Lung microvascular endothelial cell (primary cell): ENCODE measurements around the gene CRYBG1. TPM values are rescaled to one million over a fixed set of nuclear protein-coding genes. Genes with fewer than 3 reads are reported as not detected.
A peak's percentile ranks its signal among the peaks of the same experiment; 100 is the strongest.
"Not testable (repeated sequence)": the region's sequence is repeated elsewhere in the genome, so short reads cannot be mapped to it uniquely, and the experiment has no call there.

Experiments used
- DNase-seq, 2 donors: peaks; one replicate each; pipeline versions ENCODE4 v3.0.0 to v3.0.0-alpha.2; 2010; ENCODE audit warnings: low read depth in 2 of 2
- total RNA-seq: library from RNA; depleted of rRNA; stranded (reverse); fragments of >200 nt; gene quantifications from 2 replicates; pipeline ENCODE4 v1.2.1, GENCODE V29; 2014

The CRYBG1 gene
- total RNA-seq, 1 donor from 2014 or later = 5.0 TPM

DNA sequence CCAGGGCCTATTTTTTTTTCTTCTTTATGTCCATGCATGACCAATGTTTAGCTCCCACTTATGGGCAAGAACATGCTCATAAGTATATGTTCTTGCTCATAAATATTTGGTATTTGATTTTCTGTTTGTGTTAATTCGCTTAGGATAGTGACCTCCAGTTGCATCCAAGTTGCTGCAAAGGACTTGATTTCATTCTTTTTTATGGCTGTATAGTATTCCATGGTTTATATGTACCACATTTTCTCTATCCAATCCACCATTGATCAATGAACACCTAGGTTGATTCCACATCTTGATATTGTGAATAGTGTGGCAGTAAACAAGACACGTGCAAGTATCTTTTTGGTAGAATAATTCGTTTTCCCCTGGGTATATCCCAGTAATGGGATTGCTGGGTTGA is 190.6 kb downstream of the CRYBG1 start:
- DNase-seq = no peak

DNA sequence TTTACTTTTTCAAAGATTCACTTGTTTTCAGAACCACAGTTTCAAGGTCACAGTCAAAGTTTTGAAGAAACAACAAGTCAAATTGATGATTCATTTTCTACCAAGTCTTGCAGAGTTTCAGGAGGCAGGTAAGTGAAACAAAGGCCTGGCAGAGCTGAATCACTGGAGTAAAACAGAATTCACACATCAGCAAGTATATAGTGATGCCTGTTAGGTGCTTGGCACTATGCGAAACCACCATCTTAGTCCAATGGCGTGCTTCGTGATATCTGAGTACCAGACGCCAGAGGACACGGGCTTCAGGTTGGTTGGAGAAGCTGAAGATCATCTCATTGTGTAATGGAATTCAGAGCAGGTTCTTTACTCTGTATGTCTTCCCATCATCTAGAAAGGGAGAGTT is 192.9 kb downstream of the CRYBG1 start:
- DNase-seq = no peak

DNA sequence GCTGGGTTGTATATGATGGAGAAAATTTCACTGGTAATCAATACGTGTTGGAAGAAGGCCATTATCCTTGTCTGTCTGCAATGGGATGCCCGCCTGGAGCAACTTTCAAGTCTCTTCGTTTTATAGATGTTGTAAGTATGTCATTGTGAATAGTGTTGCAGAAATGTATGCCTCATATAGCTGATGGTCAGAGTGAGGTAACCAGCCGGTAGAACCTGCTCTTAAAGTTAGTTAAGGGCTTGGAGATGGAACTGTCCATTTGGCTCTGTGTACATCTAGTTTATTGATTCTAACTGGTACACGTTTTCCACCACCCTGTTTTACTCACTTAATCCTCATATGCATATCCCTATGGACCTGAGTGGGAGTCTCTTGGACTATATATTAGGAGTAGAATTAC is 195.2 kb downstream of the CRYBG1 start:
- no peak for DNase-seq

DNA sequence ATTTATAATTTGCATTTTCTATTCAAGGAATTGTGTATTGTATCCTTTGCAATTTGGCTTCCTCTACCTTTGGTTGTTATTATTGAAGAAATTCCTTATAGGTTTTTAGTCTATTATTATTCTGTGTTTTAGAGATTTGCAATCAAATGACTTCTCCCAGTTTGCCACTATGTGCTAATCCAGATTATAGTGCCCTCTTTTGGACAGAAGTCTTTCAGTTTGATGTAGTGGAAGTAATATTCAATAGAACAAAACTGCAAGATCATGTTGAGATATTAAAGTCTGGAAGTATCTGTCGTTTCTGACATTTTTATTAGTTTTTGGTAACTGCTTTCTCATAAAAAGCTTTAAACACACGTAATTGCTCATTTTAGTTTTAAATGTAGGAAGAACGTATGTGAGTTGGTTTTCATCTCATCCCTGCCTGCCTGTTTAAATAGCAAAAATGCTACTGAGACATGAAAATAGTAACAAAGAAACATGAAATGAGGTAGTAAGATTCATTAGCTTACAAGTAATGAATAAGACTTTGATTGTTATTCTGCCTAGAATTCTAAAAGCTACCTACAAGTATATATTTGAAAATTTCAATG is 195.9 kb downstream of the CRYBG1 start:
- DNase-seq = peak; percentile 59 to 60

DNA sequence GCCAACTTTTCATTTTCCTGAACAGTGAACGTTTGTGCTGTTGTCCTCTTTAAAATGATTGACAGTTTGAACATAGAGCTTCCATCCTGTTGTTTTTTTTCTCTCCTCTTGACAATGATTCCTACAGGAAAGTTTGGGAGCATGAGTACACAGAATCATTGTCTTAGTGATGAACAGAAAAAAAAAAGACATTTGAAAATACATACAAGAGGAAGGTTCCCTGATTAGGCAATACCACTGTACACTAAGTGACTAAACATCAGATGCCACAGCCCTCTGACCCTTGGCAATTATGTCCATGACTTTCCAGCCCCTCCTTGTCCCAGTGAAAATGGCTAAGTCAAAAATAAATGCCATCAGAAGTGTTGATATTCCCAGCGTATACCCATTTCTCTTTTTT is 197.3 kb downstream of the CRYBG1 start:
- DNase-seq = peak in 1 of 2 donors; percentile 17

DNA sequence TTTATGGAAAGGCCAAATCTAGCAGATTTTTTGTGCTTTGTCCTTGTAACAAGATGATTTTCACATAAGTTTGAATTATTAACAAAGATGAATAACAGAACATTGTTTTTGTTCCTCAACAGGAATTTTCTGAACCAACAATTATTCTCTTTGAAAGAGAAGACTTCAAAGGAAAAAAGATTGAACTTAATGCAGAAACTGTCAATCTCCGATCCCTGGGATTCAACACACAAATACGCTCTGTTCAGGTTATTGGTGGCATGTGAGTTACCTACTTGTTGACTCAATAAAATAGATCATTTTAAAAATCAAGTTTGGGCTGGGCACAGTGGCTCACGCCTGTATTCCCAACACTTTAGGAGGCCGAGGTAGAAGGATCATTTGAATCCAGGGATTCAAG is 197.8 kb downstream of the CRYBG1 start:
- no peak for DNase-seq

DNA sequence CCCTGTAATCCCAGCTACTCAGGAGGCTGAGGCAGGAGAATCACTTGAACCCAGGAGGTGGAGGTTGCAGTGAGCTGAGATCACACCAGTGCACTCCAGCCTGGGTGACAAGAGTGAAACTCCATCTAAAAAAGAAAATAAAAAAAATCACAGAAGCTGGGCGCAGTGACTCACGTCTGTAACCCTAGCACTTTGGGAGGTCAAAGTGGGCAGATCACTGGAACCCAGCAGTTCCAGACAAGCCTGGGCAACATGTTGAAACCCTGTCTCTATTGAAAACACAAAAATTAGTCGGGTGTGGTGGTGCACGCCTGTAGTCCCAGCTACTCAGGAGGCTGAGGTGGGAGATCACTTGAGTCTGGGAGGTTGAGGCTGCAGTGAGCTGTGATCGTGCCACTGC is 199.1 kb downstream of the CRYBG1 start:
- DNase-seq = not testable (repeated sequence)

DNA sequence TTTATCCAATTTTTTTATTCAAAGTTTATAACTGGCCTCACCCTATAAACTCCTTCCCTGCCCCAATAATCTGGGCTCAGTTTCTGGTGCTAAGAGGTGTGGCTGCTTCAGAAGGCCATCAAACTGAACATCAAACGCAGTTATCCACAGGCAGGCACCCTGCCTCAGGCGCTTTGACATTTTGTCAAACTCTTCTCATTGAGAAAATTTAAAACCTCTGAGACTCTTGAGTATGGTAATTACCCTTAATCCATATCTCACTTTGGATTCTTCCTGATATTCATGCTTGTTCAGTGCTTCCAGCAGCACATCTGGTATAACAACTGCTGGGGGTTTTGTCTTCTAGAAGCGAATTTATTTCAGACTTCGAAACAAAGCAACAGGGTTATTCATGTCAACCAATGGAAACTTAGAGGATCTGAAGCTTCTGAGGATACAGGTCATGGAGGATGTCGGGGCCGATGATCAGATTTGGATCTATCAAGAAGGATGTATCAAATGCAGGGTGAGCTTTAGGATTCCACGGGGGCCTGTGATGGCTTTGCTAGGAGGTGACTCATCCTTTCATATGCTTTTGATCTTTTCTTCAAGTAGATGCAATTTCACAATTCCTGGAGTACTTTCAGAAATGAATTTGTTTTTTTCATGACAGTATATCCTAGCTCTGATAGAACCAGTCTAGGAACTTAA is 200.6 kb downstream of the CRYBG1 start:
- DNase-seq = peak in 1 of 2 donors; percentile 6

DNA sequence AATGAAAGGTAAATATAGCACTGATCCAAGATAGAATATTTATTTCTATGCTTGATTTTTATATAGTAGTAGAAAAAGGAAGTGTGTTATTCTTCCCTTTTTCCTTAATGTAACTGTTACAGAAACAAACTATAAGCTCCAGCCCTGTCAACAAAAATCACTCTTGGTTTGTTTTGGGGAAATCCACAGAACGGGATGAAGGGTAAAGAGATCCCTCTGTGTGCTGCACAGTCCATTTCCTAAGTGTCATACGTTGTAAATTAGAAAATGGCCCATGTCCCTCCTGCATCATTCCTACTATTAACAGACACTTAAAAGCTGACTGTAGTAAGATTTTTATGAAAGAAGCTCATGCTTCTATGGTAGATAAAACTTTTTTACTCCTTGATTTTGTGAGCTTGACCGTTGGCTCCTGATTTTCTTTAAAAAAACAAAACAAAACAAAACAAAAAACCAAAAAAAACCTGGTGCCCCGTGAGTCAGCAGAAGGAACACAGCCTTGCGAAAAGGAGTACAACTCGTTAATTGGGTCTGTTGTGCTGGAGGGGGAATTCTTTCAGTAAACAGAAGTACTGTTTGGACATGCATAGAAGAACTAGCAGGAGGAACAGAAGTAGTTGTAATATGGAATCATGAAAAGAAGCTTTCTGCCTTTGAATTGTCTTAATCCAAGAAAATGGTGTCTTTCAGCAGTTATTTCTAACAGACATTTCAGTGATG is 201.3 kb downstream of the CRYBG1 start:
- DNase-seq = no peak

DNA sequence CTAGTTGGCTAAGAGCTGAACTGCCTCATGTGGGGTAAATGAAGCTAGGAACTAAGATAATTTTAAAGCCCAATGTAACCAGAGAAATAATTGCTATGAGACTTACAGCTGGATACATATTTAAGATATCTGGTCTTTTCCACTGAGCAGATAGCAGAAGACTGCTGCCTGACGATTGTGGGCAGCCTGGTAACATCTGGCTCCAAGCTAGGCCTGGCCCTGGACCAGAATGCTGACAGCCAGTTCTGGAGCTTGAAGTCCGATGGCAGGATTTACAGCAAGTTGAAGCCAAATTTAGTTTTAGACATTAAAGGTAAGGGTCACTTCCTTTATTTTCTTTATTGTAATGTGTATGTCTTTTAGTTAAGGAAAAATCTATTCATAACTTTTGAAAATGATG is 203.1 kb downstream of the CRYBG1 start:
- no peak for DNase-seq

DNA sequence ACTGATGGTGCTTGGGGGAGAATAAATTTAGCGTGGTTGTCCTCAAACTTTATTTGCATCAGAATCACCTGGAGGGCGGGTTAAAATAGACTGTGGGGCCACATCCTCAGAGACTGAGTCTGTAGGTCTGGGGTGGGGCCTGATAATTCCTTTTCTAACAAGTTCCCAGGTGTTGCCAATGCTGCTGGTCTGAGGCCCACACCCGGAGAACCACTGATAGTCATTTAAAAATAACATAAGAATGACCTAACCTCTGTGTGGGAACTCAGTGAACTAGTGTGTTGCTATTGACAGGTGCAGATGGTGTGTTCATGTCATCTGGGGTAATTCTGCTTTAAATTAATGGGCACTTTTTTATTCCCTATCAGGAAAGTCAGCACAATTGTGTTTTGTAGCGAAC is 204.0 kb downstream of the CRYBG1 start:
- no peak for DNase-seq

DNA sequence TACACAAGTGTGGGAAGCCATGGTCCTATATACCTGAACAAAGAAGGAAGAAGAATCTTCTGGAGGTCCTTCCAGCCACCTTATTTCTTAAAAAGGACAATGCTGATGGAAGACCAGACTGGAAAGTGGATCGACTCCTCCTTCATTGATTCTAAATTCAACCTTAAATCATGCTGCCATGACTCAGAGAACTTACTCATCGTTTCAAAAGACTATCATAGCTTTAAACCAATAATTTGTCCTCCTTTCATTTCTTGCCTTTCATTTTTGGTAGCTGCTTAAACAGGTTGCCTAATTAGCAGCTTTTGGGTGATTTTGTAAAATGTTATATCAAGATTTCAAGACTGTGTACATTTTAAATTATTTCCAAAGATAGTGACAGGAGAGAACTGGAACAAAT is 208.0 kb downstream of the CRYBG1 start:
- DNase-seq = no peak

DNA sequence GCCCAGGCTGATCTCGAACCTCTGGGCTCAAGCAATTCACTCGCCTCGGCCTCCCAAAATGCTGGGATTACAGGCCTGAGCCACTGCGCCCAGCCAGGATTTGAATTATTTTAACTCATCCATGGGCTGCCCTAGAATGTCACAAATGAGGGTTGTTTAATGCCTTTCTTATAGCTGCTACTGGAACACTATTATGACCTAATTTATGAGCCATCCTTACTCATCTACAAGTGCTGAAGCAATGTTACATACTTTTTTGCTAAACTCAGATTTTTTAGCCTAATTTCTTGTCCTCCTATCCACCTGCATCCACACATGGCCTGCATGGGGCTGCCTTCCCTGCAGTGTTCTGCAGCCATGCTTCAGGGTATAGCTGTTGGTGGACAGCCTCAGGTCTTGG is 208.9 kb downstream of the CRYBG1 start:
- DNase-seq = no peak

DNA sequence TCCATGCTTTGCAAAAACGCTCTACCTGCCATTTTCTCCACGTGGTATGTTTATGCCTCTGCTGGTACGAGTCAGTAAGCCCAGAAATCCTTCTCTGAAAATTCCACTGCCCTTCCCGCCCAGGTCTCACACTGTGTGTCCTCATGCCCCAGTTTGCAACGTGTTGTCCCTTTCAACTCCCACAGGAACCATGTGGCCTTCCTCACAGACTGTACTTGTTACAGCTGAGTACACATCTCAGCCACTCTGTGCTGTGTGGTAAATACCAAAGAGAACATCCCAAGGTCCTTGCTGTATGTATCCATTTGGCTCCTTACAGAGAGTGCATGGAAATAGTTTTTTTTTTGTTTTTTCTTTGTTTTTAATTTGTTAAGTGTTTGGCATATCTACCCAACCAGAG is 211.9 kb downstream of the CRYBG1 start:
- no peak for DNase-seq

DNA sequence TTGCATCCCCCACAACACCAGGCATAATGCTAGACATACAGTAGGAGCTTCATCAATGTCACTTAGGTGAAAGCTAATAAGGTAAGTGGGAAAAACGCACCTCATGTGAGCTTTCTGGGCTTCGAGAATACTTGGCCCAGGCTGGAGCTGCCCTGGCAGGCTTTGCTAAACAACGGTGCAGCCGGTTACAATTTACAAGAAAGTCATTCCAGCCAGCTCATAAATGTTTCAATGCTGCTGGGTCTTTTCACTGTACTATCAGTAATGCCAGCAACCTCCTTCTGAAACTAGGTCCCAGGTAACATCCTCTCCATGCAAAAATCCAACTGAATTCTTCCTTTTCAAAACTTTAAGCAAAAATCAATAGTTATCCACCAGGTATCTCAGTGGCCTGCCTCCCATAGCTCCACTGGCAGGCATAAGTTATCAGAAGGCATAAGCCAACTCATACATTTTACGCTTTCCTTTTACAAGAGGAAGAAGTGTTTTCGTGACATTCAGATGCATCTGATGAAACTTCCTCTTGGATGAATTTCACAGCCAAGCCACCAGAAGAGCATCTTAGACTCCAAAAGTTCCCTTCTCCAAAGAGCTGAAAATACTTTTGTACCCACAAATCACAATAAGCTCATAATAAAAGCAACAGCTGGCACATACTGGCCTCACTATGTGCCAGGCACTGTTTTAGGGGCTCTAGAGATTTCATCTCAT is 212.5 kb downstream of the CRYBG1 start:
- DNase-seq = no peak

DNA sequence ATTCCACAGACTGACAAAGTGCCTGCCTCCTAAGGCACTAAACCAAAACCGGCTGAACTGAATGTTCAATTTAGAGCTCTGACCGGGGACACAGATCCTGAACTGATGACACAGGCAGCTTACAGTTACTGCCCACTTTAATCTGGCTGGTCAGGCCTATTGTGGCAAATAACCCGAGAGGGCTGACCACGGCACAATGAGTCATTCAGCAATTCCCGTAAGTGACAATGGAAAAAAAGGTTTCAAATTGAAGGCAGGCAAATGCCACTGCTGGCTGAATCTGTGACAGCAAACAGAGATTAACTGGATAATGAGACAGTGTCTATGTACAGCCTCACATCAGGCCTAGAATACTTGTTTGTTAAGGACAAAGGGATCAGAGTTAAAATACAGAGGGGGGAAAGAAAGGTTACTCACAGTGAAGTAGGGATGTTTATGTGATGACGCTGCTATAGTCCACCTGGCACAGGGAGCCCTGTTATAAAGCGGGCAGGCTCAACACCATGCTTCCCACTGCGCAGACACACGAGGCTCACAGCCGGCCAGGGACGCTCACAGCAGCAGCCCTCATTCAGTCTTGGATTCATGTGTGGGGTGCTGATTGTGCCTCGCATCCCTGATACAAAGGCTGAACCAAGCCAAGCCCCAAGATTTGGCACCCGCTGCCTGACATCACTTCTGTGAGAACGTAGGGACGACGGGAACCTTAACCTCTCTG is 214.4 kb downstream of the CRYBG1 start:
- DNase-seq = peak; percentile 74 to 92

DNA sequence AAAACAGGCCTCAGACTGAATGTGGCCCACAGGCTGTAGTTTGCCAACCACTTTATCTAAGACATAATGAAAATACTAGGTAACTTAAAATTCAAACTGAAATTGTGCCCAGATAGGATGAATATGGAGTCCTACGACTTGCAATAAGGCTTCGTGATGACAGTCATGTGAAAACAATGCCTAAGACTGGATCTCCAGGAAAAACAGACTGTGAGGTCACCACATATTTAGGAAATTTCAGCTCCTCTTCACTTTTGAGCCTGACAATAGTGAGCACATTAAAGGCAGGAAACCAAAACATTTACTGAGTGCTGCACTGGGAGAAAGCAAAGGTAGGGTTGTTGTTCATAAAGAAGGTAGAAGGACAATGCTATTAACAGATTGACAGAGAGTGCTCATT is 218.8 kb downstream of the CRYBG1 start:
- peak; percentile 36 to 73 for DNase-seq

DNA sequence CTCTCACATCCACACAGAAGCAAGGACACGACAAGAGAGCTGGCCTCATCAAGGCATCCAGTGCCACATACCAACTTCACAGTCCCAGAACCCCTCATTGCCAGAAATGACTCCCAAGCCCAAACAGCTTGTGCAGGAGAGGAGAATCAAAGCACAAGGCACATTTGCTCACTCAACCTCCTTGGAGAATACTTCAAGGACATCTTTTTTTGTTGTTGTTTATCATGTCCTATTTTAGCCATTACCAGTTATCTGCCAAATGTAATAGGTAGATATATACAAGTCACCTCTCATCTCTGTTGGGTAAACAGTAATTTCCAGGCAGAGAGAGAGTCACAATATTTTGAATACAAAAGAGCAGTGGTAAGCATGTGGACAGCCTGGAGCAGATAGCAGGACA is 221.0 kb downstream of the CRYBG1 start:
- no peak for DNase-seq

DNA sequence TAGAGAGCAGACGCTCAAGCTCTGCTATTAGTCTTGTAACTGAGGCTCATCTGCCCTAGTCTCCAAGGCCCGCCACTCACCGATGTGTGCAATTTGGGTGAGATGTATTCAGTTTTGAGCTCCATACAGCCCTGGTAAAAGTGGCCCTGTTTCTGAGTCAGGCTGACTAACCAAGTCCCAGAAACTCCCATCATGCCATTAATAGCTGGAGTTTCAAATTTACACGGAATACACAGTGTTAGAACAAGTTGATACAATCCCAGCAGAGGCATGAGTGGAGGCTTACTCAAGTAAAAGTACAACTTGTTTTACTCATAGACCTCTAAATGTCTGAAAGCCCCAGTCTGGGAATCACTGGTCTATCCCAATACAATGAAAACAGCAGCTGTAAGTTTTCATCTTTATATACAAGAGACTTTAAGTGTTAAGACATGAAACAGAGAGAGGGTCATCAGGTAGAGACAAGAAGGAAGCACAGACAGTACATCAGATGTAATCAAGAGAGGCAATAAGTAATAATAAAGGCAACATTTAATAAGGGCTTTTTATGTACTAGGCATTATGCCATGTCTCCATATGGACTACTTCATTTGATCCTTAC is 226.4 kb downstream of the CRYBG1 start:
- DNase-seq = no peak

DNA sequence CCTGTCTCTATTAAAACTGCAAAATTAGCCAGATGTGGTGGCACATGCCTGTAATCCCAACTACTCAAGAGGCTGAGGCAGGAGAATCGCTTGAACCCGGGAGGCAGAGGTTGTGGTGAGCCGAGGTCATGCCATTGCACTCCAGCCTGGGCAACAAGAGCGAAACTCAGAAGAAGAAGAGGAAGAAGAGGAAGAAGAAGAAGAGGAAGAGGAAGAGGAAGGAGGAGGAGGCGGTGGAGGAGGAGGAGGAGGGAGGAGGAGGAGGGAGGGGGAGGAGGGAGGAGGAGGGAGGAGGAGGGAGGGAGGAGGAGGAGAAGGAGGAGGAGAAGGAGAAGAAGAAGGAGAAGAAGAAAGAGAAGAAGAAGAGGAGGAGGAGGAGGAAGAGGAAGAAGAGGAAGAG is 228.4 kb downstream of the CRYBG1 start:
- not testable (repeated sequence) for DNase-seq
